ENCODE results near the gene KCNB1. TPM values are rescaled to one million over a fixed set of nuclear protein-coding genes. Genes with fewer than 3 reads are reported as not detected.

KCNB1 gene
- total RNA-seq, 1 experiment from 2014 or later: 0.68 TPM

GRCh38 chr20:49435639-49436038, 46.8 kb downstream of the KCNB1 start:
- Histone ChIP-seq H3K27ac (ENCODE audit: insufficient read length, low read depth, low read length) (no peak overlapping the region), H3K56ac (ENCODE audit: insufficient read length, low read depth, low read length) (no peak overlapping the region), H3K27me3 (ENCODE audit: insufficient read depth, low read length) (no peaks in the 10 kb centered on the region), H3K14ac (ENCODE audit: insufficient read depth, low read length) (no peak overlapping the region), H2AK5ac (ENCODE audit: insufficient read length, low read length) (no peak overlapping the region), H3K4me2 (ENCODE audit: insufficient read depth, insufficient read length, low read length) (no peak overlapping the region), H2BK15ac (ENCODE audit: low read depth, low read length) (no peak overlapping the region), H3K79me2 (ENCODE audit: insufficient read depth, low read length) (no peaks in the 10 kb centered on the region), H3K18ac (ENCODE audit: insufficient read length, low read depth, low read length) (no peak overlapping the region), H2BK12ac (ENCODE audit: insufficient read length, low read depth, low read length) (no peak overlapping the region), H3K9ac (ENCODE audit: extremely low read depth, insufficient read length, low read length) (no peak overlapping the region), H2BK5ac (ENCODE audit: insufficient read length, low read length) (no peak overlapping the region), H3K4me1 (ENCODE audit: insufficient read depth, low read length) (no peaks in the 10 kb centered on the region), H4K5ac (ENCODE audit: insufficient read length, low read depth, low read length) (no peak overlapping the region), H3K4ac (ENCODE audit: low read depth, low read length) (no peak overlapping the region), H3K9me3 (ENCODE audit: control insufficient read depth, low read depth, low read length) (no peaks in the 10 kb centered on the region), H4K8ac (replicated peaks; ENCODE audit: insufficient read length, low read depth, low read length) (no peak overlapping the region), H2BK120ac (ENCODE audit: low read depth, low read length, poor library complexity, severe bottlenecking) (no peak overlapping the region), H3K79me1 (ENCODE audit: insufficient read depth, low read depth, low read length, poor library complexity, severe bottlenecking) (no peaks in the 10 kb centered on the region), H3K23me2 (ENCODE audit: insufficient read length, low read depth, low read length, poor library complexity, severe bottlenecking) (no peaks in the 10 kb centered on the region), H4K20me1 (ENCODE audit: control insufficient read depth, insufficient read depth, insufficient read length) (no peaks in the 10 kb centered on the region), H2AFZ (ENCODE audit: low read length) (no peak overlapping the region), H2BK20ac (ENCODE audit: low read depth, low read length, poor library complexity, severe bottlenecking) (no peak overlapping the region), H3T11ph (ENCODE audit: low read length) (no peak overlapping the region), H3K23ac (ENCODE audit: insufficient read length, low read depth, low read length) (no peak overlapping the region), H4K91ac (ENCODE audit: insufficient read length, low read depth, low read length) (no peak overlapping the region)
- no peak overlapping the region for H3K27ac Mint-ChIP-seq
- no peak overlapping the region for H3K4me3 Mint-ChIP-seq
- TF ChIP-seq, protein P1, sequence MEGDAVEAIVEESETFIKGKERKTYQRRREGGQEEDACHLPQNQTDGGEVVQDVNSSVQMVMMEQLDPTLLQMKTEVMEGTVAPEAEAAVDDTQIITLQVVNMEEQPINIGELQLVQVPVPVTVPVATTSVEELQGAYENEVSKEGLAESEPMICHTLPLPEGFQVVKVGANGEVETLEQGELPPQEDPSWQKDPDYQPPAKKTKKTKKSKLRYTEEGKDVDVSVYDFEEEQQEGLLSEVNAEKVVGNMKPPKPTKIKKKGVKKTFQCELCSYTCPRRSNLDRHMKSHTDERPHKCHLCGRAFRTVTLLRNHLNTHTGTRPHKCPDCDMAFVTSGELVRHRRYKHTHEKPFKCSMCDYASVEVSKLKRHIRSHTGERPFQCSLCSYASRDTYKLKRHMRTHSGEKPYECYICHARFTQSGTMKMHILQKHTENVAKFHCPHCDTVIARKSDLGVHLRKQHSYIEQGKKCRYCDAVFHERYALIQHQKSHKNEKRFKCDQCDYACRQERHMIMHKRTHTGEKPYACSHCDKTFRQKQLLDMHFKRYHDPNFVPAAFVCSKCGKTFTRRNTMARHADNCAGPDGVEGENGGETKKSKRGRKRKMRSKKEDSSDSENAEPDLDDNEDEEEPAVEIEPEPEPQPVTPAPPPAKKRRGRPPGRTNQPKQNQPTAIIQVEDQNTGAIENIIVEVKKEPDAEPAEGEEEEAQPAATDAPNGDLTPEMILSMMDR (conservative IDR thresholded peaks at IDR 0.05): peak; percentile 36; the same call in 2 of the 3 replicates
- no CpG with 5 or more reads among the region's 5 CpGs for WGBS (ENCODE audit: extremely low coverage, insufficient read length, low lambda C conversion rate)
- no peaks in the 10 kb centered on the region for H3K4me1 Mint-ChIP-seq
- peaks cover 2% of the 10 kb centered on the region for H3K27me3 Mint-ChIP-seq (ENCODE audit: low read depth)
- DNase-seq: peak; percentile 42
- no peaks in the 10 kb centered on the region for H3K36me3 Mint-ChIP-seq (ENCODE audit: insufficient read depth in 1 of 3, low read depth in 3 of 3)
- no peaks in the 10 kb centered on the region for H3K9me3 Mint-ChIP-seq

All from H9 (cell line).